Smooth muscle cell (in vitro differentiated cells): Measurements from ENCODE around the gene EFNA2. TPM values are rescaled to one million over a fixed set of nuclear protein-coding genes. Genes with fewer than 3 reads are reported as not detected.

Experiments used
- DNase-seq: peaks from one replicate; lab custom pipeline; 2025; ENCODE audit not compliant: unreplicated experiment; lab: John Stamatoyannopoulos, UW
- H2AFZ ChIP-seq: fragments of 200-600 bp; sonication (generic); 2 replicates; pipeline ENCODE4 v1.6.0; 2016; ENCODE audit warnings: antibody characterized with exemption, low read depth, mild to moderate bottlenecking
- H3F3A ChIP-seq: fragments of 200-600 bp; sonication (generic); 2 replicates; pipeline ENCODE4 v1.6.0; 2017; ENCODE audit warnings: antibody characterized with exemption, low read depth
- H3K27ac ChIP-seq: fragments of 200-600 bp; sonication (generic); 2 replicates; pipeline ENCODE4 v1.5.1; 2016; ENCODE audit warnings: low read depth, mild to moderate bottlenecking
- H3K27me3 ChIP-seq: fragments of 200-600 bp; sonication (generic); 2 replicates; pipeline ENCODE4 v1.6.1; 2016; ENCODE audit warnings: low read depth, mild to moderate bottlenecking
- H3K36me3 ChIP-seq: fragments of 200-600 bp; sonication (generic); 2 replicates; pipeline ENCODE4 v1.5.1; 2016; ENCODE audit warnings: low read depth
- H3K4me1 ChIP-seq: fragments of 200-600 bp; sonication (generic); 2 replicates; pipeline ENCODE4 v1.5.1; 2016; ENCODE audit warnings: low read depth
- H3K4me2 ChIP-seq: fragments of 200-600 bp; sonication (generic); 2 replicates; pipeline ENCODE4 v1.6.0; 2016; ENCODE audit warnings: mild to moderate bottlenecking
- H3K4me3 ChIP-seq: fragments of 200-600 bp; sonication (generic); 2 replicates; pipeline ENCODE4 v1.5.1; 2016; ENCODE audit warnings: mild to moderate bottlenecking
- H3K79me2 ChIP-seq: fragments of 200-600 bp; sonication (generic); 2 replicates; pipeline ENCODE4 v1.6.0; 2016; ENCODE audit warnings: low read depth, mild to moderate bottlenecking
- H3K9ac ChIP-seq: fragments of 200-600 bp; sonication (generic); 2 replicates; pipeline ENCODE4 v1.6.0; 2016; ENCODE audit warnings: low read depth
- H3K9me3 ChIP-seq: fragments of 200-600 bp; sonication (generic); replicated peaks from 2 replicates; pipeline ENCODE4 v1.5.1; 2016; ENCODE audit warnings: low read depth
- H4K20me1 ChIP-seq: fragments of 200-600 bp; sonication (generic); 2 replicates; pipeline ENCODE4 v1.6.0; 2016; ENCODE audit warnings: low read depth
- CTCF ChIP-seq: fragments of 200-600 bp; sonication (generic); IDR thresholded peaks from 2 replicates; pipeline ENCODE4 v1.5.1; 2017; ENCODE audit warnings: borderline replicate concordance, mild to moderate bottlenecking, antibody characterized with exemption; ENCODE audit not compliant: insufficient read depth, poor library complexity, severe bottlenecking
- WGBS: methylation state at CpG from one replicate; pipeline ENCODE4 v1.1.7; 2016; ENCODE audit warnings: low lambda C conversion rate; 5-methylcytosine and 5-hydroxymethylcytosine counted together
- polyA plus RNA-seq: library from polyadenylated mRNA; unstranded; fragments of >200 nt; fragmentation: Nextera tagmentation; extraction: Ambion mirVana; gene quantifications from 2 replicates; pipeline ENCODE4 v1.2.1, GENCODE V29; 2016
- total RNA-seq: library from RNA; depleted of rRNA; stranded (reverse); fragments of >200 nt; gene quantifications from 2 replicates; pipeline ENCODE4 v1.2.3, GENCODE V29; 2014

EFNA2 gene
- total and polyA plus RNA-seq, 2 experiments from 2014 or later: 0.89 to 6.2 TPM

GRCh38 chr19:1239796-1240737 lies 45.6 kb upstream of the EFNA2 start:
- Histone ChIP-seq H3K27ac (peak overlapping the region; percentile 88), H4K20me1 (peaks cover 27% of the 10 kb centered on the region), H3K4me1 (peaks cover 15% of the 10 kb centered on the region), H3K4me3 (peak overlapping the region; percentile 48), H3K9me3 (no peaks in the 10 kb centered on the region), H3K27me3 (no peaks in the 10 kb centered on the region), H2AFZ (peak overlapping the region; percentile 30), H3F3A (peaks cover 19% of the 10 kb centered on the region), H3K4me2 (peak overlapping the region; percentile 94), H3K79me2 (peaks cover 25% of the 10 kb centered on the region), H3K36me3 (no peaks in the 10 kb centered on the region), H3K9ac (peak overlapping the region; percentile 43)
- peak; percentile 85 for DNase-seq
- peak; percentile 95 for TF ChIP-seq CTCF
- WGBS: 12% methylated on average over 68 of the region's 84 CpGs

DNA sequence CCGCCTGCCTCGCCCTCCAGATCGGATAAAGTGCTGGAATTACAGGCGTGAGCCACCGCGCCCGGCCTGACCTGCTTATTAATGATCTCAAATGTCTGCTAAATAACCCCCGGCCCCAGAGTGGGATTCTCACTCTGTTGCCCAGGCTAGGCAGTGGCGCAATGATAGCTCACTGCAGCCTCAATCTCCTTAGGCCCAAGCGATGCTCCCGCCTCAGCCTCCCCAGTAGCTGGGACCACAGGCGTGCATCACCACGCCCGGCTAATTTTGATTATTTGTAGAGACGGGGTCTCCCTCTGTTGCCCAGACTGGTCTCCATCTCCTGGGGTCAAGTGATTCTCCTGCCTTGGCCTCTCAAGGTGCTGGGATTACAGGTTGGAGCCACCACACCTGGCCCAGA lies 44.7 kb upstream of the EFNA2 start:
- H3K4me2 ChIP-seq: peak overlapping the region; percentile 94
- no peak overlapping the region for H2AFZ ChIP-seq
- peaks cover 19% of the 10 kb centered on the region for H3F3A ChIP-seq
- peaks cover 21% of the 10 kb centered on the region for H3K79me2 ChIP-seq
- H4K20me1 ChIP-seq: peaks cover 19% of the 10 kb centered on the region
- DNase-seq: no peak
- H3K9ac ChIP-seq: no peak overlapping the region
- no peak for TF ChIP-seq CTCF
- peaks cover 15% of the 10 kb centered on the region for H3K4me1 ChIP-seq
- no peaks in the 10 kb centered on the region for H3K9me3 ChIP-seq
- H3K36me3 ChIP-seq: no peaks in the 10 kb centered on the region
- WGBS: 82% methylated on average over 15 of the region's 15 CpGs
- H3K27me3 ChIP-seq: no peaks in the 10 kb centered on the region
- peak overlapping the region; percentile 75 for H3K4me3 ChIP-seq
- H3K27ac ChIP-seq: peak overlapping the region; percentile 36

GRCh38 chr19:1241417-1242095 lies 44.1 kb upstream of the EFNA2 start, which contains the start of gene ATP5F1D:
Gene ATP5F1D (plus strand): TSS chr19:1241751. CDS start chr19:1241851, 100 bp downstream.
- peaks cover 13% of the 10 kb centered on the region for H4K20me1 ChIP-seq
- H3K4me3 ChIP-seq: peak within 1 kb of the TSS; percentile 75
- H3K4me1 ChIP-seq: peaks cover 11% of the 10 kb centered on the region
- peaks cover 21% of the 10 kb centered on the region for H3K79me2 ChIP-seq
- peaks cover 19% of the 10 kb centered on the region for H3F3A ChIP-seq
- H3K9me3 ChIP-seq: no peaks in the 10 kb centered on the region
- peak within 1 kb of the TSS; percentile 85 for H3K9ac ChIP-seq
- peak within 1 kb of the TSS; percentile 94 for H3K4me2 ChIP-seq
- peak; percentile 72 for DNase-seq
- H2AFZ ChIP-seq: peak within 1 kb of the TSS; percentile 79
- WGBS: 2% methylated on average over 60 of the region's 79 CpGs
- no peaks in the 10 kb centered on the region for H3K27me3 ChIP-seq
- peak within 1 kb of the TSS; percentile 36 for H3K27ac ChIP-seq
- no peak for TF ChIP-seq CTCF
- H3K36me3 ChIP-seq: no peaks in the 10 kb centered on the region
